Activated naive CD4-positive, alpha-beta T cell treated with anti-CD3 and anti-CD28 coated beads, Interleukin-2, amount 10 ng/mL, durations not matched to agents 5 hours and 36 hours (primary cell): ENCODE measurements around the gene EAPP. TPM values are rescaled to one million over a fixed set of nuclear protein-coding genes. Genes with fewer than 3 reads are reported as not detected.

Experiments
- total RNA-seq, 2 experiments: library from RNA; stranded (reverse); gene quantifications; one replicate each; pipeline ENCODE4 v1.2.3, GENCODE V29; 2021

Gene EAPP
- 10 to 100 TPM; 40.2 to 44.6 TPM for total RNA-seq

GRCh38 chr14:34539407-34540180 is at the start of gene EAPP:
EAPP (minus strand) TSS chr14:34539701; CDS start chr14:34539628, 73 bp downstream.

Other genes with a start within 250 kb of the EAPP start
- 10 to 100 TPM; 11.4 to 12.0 TPM for gene SPTSSA, start 77.5 kb downstream of the EAPP start, total RNA-seq
- gene SNX6, start 90.4 kb upstream of the EAPP start, total RNA-seq, result 10 to 100 TPM; 77.7 to 79.3 TPM
- 1 to 10 TPM; 3.9 to 4.9 TPM for gene CFL2, start 174.9 kb upstream of the EAPP start, total RNA-seq